Neuronal stem cell (in vitro differentiated cells): ENCODE data around the gene AMZ2.
"Not testable (repeated sequence)": the region's sequence is repeated elsewhere in the genome, so short reads cannot be mapped to it uniquely, and the experiment has no call there.

Source experiments
- DNase-seq: peaks from one replicate; pipeline ENCODE4 v3.0.0-alpha.2; 2013; ENCODE audit warnings: low spot score
- H2AFZ ChIP-seq: one replicate; pipeline ENCODE4 v1.6.1; 2013; ENCODE audit warnings: mild to moderate bottlenecking, low read length, inconsistent platforms
- H2AK5ac ChIP-seq: 2 replicates; pipeline ENCODE4 v1.6.1; 2013; ENCODE audit warnings: low read depth, mild to moderate bottlenecking, inconsistent platforms, low read length, moderate library complexity, mixed read lengths
- H2BK120ac ChIP-seq: 2 replicates; pipeline ENCODE4 v1.6.1; 2013; ENCODE audit warnings: low read depth, mild to moderate bottlenecking, inconsistent platforms, low read length, moderate library complexity, mixed read lengths
- H2BK12ac ChIP-seq: one replicate; pipeline ENCODE4 v1.6.1; 2013; ENCODE audit warnings: low read length, inconsistent platforms
- H2BK15ac ChIP-seq: 2 replicates; pipeline ENCODE4 v1.6.1; 2013; ENCODE audit warnings: mild to moderate bottlenecking, low read length, inconsistent platforms, mixed read lengths
- H2BK5ac ChIP-seq: one replicate; pipeline ENCODE4 v1.6.1; 2013; ENCODE audit warnings: inconsistent platforms, mild to moderate bottlenecking, low read length, moderate library complexity
- H3K14ac ChIP-seq: one replicate; pipeline ENCODE4 v1.6.1; 2013; ENCODE audit warnings: low read length, inconsistent platforms
- H3K18ac ChIP-seq: 2 replicates; pipeline ENCODE4 v1.6.1; 2013; ENCODE audit warnings: low read length, inconsistent platforms
- H3K23ac ChIP-seq: 2 replicates; pipeline ENCODE4 v1.6.1; 2013; ENCODE audit warnings: low read depth, mild to moderate bottlenecking, mixed read lengths, low read length, inconsistent platforms; ENCODE audit not compliant: poor library complexity
- H3K27ac ChIP-seq: replicated peaks from 3 replicates; pipeline ENCODE4 v1.5.1; 2013; ENCODE audit warnings: low read length, inconsistent platforms
- H3K27me3 ChIP-seq, 3 experiments: 2 replicates each; pipeline ENCODE4 v1.6.1; 2013; ENCODE audit warnings: low read length in 3 of 3, mild to moderate bottlenecking in 2 of 3, inconsistent platforms in 1 of 3, low read depth in 1 of 3, mixed read lengths in 1 of 3, moderate library complexity in 1 of 3; ENCODE audit not compliant: control insufficient read depth in 3 of 3, insufficient read depth in 3 of 3
- H3K36me3 ChIP-seq, 2 donors: replicated peaks in 1 of 2; 2 replicates each; pipeline ENCODE4 v1.6.1; 2013; ENCODE audit warnings: low read length in 2 of 2; ENCODE audit not compliant: control insufficient read depth in 2 of 2, insufficient read depth in 2 of 2
- H3K4ac ChIP-seq: 2 replicates; pipeline ENCODE4 v1.6.1; 2013; ENCODE audit warnings: inconsistent platforms, mild to moderate bottlenecking, low read length, moderate library complexity
- H3K4me1 ChIP-seq, 2 donors: 1 replicate in 1 of 2; 2 replicates in 1 of 2; pipeline ENCODE4 v1.6.1; 2013; ENCODE audit warnings: low read length in 2 of 2, low read depth in 1 of 2; ENCODE audit not compliant: control insufficient read depth in 2 of 2, insufficient read depth in 1 of 2
- H3K4me2 ChIP-seq: one replicate; pipeline ENCODE4 v1.6.1; 2013; ENCODE audit warnings: mild to moderate bottlenecking, low read length, inconsistent platforms; ENCODE audit not compliant: insufficient read depth, poor library complexity, severe bottlenecking
- H3K4me3 ChIP-seq, 2 donors: 2 replicates each; pipeline ENCODE4 v1.5.1; 2013; ENCODE audit warnings: low read length in 2 of 2, mild to moderate bottlenecking in 2 of 2, inconsistent platforms in 1 of 2, moderate library complexity in 1 of 2
- H3K79me1 ChIP-seq: one replicate; pipeline ENCODE4 v1.6.1; 2013; ENCODE audit warnings: low read depth, mild to moderate bottlenecking, inconsistent platforms, low read length, moderate library complexity
- H3K9ac ChIP-seq: one replicate; pipeline ENCODE4 v1.6.1; 2013; ENCODE audit warnings: mild to moderate bottlenecking, low read depth, low read length, inconsistent platforms; ENCODE audit not compliant: poor library complexity
- H3K9me3 ChIP-seq, 2 donors: replicated peaks in 1 of 2; 2 replicates each; pipeline versions ENCODE3 to v1.6.1; 2013; ENCODE audit warnings: low read length in 2 of 2, mild to moderate bottlenecking in 2 of 2, inconsistent platforms in 1 of 2, low read depth in 1 of 2, mixed read lengths in 1 of 2, moderate library complexity in 1 of 2; ENCODE audit not compliant: control insufficient read depth in 2 of 2, insufficient read depth in 1 of 2
- H4K8ac ChIP-seq: one replicate; pipeline ENCODE4 v1.6.1; 2013; ENCODE audit warnings: low read depth, mild to moderate bottlenecking, inconsistent platforms, low read length, moderate library complexity
- H4K91ac ChIP-seq: one replicate; pipeline ENCODE4 v1.6.1; 2013; ENCODE audit warnings: low read length, low read depth, mild to moderate bottlenecking, inconsistent platforms; ENCODE audit not compliant: poor library complexity
- WGBS, 2 donors: extraction: QIAGEN DNeasy Blood & Tissue Kit; methylation state at CpG; one replicate each; pipeline ENCODE4 v1.1.7; 2013; ENCODE audit warnings: missing lambda C conversion rate in 2 of 2, mixed read lengths in 1 of 2; ENCODE audit not compliant: insufficient read length in 2 of 2, insufficient replicate concordance in 1 of 2; ENCODE audit errors: extremely low coverage in 2 of 2; 5-methylcytosine and 5-hydroxymethylcytosine counted together

Gene AMZ2

GRCh38 chr17:68231541-68231940 is 16.3 kb upstream of the AMZ2 start:
- Histone ChIP-seq H2BK12ac (no peak overlapping the region), H4K8ac (no peak overlapping the region), H3K4me2 (no peak overlapping the region), H4K91ac (no peak overlapping the region), H3K4me1 (no peaks in the 10 kb centered on the region), H3K79me1 (peaks cover 3% of the 10 kb centered on the region), H3K23ac (no peak overlapping the region), H2AFZ (no peak overlapping the region), H3K36me3 (no peaks in the 10 kb centered on the region), H3K9me3 (no peaks in the 10 kb centered on the region), H3K4ac (no peak overlapping the region), H2AK5ac (no peak overlapping the region), H3K9ac (no peak overlapping the region), H3K27me3 (no peaks in the 10 kb centered on the region), H2BK120ac (no peak overlapping the region), H2BK15ac (no peak overlapping the region), H3K14ac (no peak overlapping the region), H3K18ac (no peak overlapping the region), H3K27ac (no peak overlapping the region), H2BK5ac (no peak overlapping the region), H3K4me3 (no peak overlapping the region)
- no CpG with 5 or more reads among the region's 1 CpG for WGBS, 2 donors
- no peak for DNase-seq

- H2BK120ac ChIP-seq, H3K4me3 ChIP-seq, H3K4ac ChIP-seq, H2AFZ ChIP-seq, H4K91ac ChIP-seq, H3K14ac ChIP-seq, H3K27ac ChIP-seq, H4K8ac ChIP-seq, H3K4me1 ChIP-seq, H3K9ac ChIP-seq, H2AK5ac ChIP-seq, H3K36me3 ChIP-seq, H3K79me1 ChIP-seq, H3K18ac ChIP-seq, H2BK5ac ChIP-seq, H2BK15ac ChIP-seq, H3K27me3 ChIP-seq, H2BK12ac ChIP-seq, H3K23ac ChIP-seq, H3K4me2 ChIP-seq, H3K9me3 ChIP-seq, DNase-seq: not testable (repeated sequence)
- no CpG with 5 or more reads among the region's 1 CpG for WGBS, 2 donors
Measured at GRCh38 chr17:68232741-68233140, 15.1 kb upstream of the AMZ2 start.

GRCh38 chr17:68234726-68235335 is 13.0 kb upstream of the AMZ2 start:
- not testable (repeated sequence) for H3K14ac ChIP-seq, H3K36me3 ChIP-seq, H2BK12ac ChIP-seq, H2AK5ac ChIP-seq, H3K4me3 ChIP-seq, DNase-seq, H3K4me2 ChIP-seq, H3K27me3 ChIP-seq, H3K4me1 ChIP-seq, H3K23ac ChIP-seq, H2BK120ac ChIP-seq, H3K9ac ChIP-seq, H3K9me3 ChIP-seq, H3K79me1 ChIP-seq, H2BK5ac ChIP-seq, H3K27ac ChIP-seq, H2BK15ac ChIP-seq, H2AFZ ChIP-seq, H3K4ac ChIP-seq, H4K91ac ChIP-seq, H3K18ac ChIP-seq, H4K8ac ChIP-seq
- no CpG with 5 or more reads among the region's 12 CpGs for WGBS, 2 donors

GRCh38 chr17:68235336-68235791 is 12.5 kb upstream of the AMZ2 start:
- WGBS, 2 donors = no CpG with 5 or more reads among the region's 11 CpGs

More at GRCh38 chr17:68235336-68235791, 12.5 kb upstream of the AMZ2 start:
- not testable (repeated sequence) for H3K36me3 ChIP-seq, H3K4me1 ChIP-seq, H2AK5ac ChIP-seq, DNase-seq, H4K91ac ChIP-seq, H2BK15ac ChIP-seq, H2AFZ ChIP-seq, H3K9me3 ChIP-seq, H2BK5ac ChIP-seq, H3K27ac ChIP-seq, H3K18ac ChIP-seq, H2BK120ac ChIP-seq, H3K14ac ChIP-seq, H3K4ac ChIP-seq, H3K27me3 ChIP-seq, H4K8ac ChIP-seq, H2BK12ac ChIP-seq, H3K9ac ChIP-seq, H3K4me3 ChIP-seq, H3K23ac ChIP-seq, H3K79me1 ChIP-seq, H3K4me2 ChIP-seq
